Smooth muscle cell (in vitro differentiated cells): Measurements from ENCODE around the gene CFAP57. TPM values are rescaled to one million over a fixed set of nuclear protein-coding genes. Genes with fewer than 3 reads are reported as not detected.

ENCODE experiments used
- DNase-seq: peaks from one replicate; lab custom pipeline; 2025; ENCODE audit not compliant: unreplicated experiment; lab: John Stamatoyannopoulos, UW
- H2AFZ ChIP-seq: fragments of 200-600 bp; sonication (generic); 2 replicates; pipeline ENCODE4 v1.6.0; 2016; ENCODE audit warnings: antibody characterized with exemption, low read depth, mild to moderate bottlenecking
- H3F3A ChIP-seq: fragments of 200-600 bp; sonication (generic); 2 replicates; pipeline ENCODE4 v1.6.0; 2017; ENCODE audit warnings: antibody characterized with exemption, low read depth
- H3K27ac ChIP-seq: fragments of 200-600 bp; sonication (generic); 2 replicates; pipeline ENCODE4 v1.5.1; 2016; ENCODE audit warnings: low read depth, mild to moderate bottlenecking
- H3K27me3 ChIP-seq: fragments of 200-600 bp; sonication (generic); 2 replicates; pipeline ENCODE4 v1.6.1; 2016; ENCODE audit warnings: low read depth, mild to moderate bottlenecking
- H3K36me3 ChIP-seq: fragments of 200-600 bp; sonication (generic); 2 replicates; pipeline ENCODE4 v1.5.1; 2016; ENCODE audit warnings: low read depth
- H3K4me1 ChIP-seq: fragments of 200-600 bp; sonication (generic); 2 replicates; pipeline ENCODE4 v1.5.1; 2016; ENCODE audit warnings: low read depth
- H3K4me2 ChIP-seq: fragments of 200-600 bp; sonication (generic); 2 replicates; pipeline ENCODE4 v1.6.0; 2016; ENCODE audit warnings: mild to moderate bottlenecking
- H3K4me3 ChIP-seq: fragments of 200-600 bp; sonication (generic); 2 replicates; pipeline ENCODE4 v1.5.1; 2016; ENCODE audit warnings: mild to moderate bottlenecking
- H3K79me2 ChIP-seq: fragments of 200-600 bp; sonication (generic); 2 replicates; pipeline ENCODE4 v1.6.0; 2016; ENCODE audit warnings: low read depth, mild to moderate bottlenecking
- H3K9ac ChIP-seq: fragments of 200-600 bp; sonication (generic); 2 replicates; pipeline ENCODE4 v1.6.0; 2016; ENCODE audit warnings: low read depth
- H3K9me3 ChIP-seq: fragments of 200-600 bp; sonication (generic); replicated peaks from 2 replicates; pipeline ENCODE4 v1.5.1; 2016; ENCODE audit warnings: low read depth
- H4K20me1 ChIP-seq: fragments of 200-600 bp; sonication (generic); 2 replicates; pipeline ENCODE4 v1.6.0; 2016; ENCODE audit warnings: low read depth
- WGBS: methylation state at CpG from one replicate; pipeline ENCODE4 v1.1.7; 2016; ENCODE audit warnings: low lambda C conversion rate; 5-methylcytosine and 5-hydroxymethylcytosine counted together
- polyA plus RNA-seq: library from polyadenylated mRNA; unstranded; fragments of >200 nt; fragmentation: Nextera tagmentation; extraction: Ambion mirVana; gene quantifications from 2 replicates; pipeline ENCODE4 v1.2.1, GENCODE V29; 2016
- total RNA-seq: library from RNA; depleted of rRNA; stranded (reverse); fragments of >200 nt; gene quantifications from 2 replicates; pipeline ENCODE4 v1.2.3, GENCODE V29; 2014
- TF ChIP-seq, protein P1 (sequence below): fragments of 200-600 bp; sonication (generic); IDR thresholded peaks from 2 replicates; pipeline ENCODE4 v1.5.1; 2017; ENCODE audit warnings: borderline replicate concordance, mild to moderate bottlenecking, antibody characterized with exemption; ENCODE audit not compliant: insufficient read depth, poor library complexity, severe bottlenecking

The CFAP57 gene
- total and polyA plus RNA-seq, 2 experiments from 2014 or later: 0.22 TPM; not detected in 1

- Histone ChIP-seq H3K4me2 (no peak within 1 kb of the TSS), H3K27ac (no peak within 1 kb of the TSS), H3K9me3 (no peaks in the 10 kb centered on the region), H4K20me1 (no peaks in the 10 kb centered on the region), H2AFZ (no peak within 1 kb of the TSS), H3F3A (no peaks in the 10 kb centered on the region), H3K4me1 (peaks cover 8% of the 10 kb centered on the region), H3K36me3 (no peaks in the 10 kb centered on the region), H3K9ac (no peak within 1 kb of the TSS), H3K27me3 (no peaks in the 10 kb centered on the region), H3K79me2 (no peaks in the 10 kb centered on the region), H3K4me3 (no peak within 1 kb of the TSS)
- TF ChIP-seq, protein P1, sequence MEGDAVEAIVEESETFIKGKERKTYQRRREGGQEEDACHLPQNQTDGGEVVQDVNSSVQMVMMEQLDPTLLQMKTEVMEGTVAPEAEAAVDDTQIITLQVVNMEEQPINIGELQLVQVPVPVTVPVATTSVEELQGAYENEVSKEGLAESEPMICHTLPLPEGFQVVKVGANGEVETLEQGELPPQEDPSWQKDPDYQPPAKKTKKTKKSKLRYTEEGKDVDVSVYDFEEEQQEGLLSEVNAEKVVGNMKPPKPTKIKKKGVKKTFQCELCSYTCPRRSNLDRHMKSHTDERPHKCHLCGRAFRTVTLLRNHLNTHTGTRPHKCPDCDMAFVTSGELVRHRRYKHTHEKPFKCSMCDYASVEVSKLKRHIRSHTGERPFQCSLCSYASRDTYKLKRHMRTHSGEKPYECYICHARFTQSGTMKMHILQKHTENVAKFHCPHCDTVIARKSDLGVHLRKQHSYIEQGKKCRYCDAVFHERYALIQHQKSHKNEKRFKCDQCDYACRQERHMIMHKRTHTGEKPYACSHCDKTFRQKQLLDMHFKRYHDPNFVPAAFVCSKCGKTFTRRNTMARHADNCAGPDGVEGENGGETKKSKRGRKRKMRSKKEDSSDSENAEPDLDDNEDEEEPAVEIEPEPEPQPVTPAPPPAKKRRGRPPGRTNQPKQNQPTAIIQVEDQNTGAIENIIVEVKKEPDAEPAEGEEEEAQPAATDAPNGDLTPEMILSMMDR: no peak
- DNase-seq: no peak
- WGBS: 90% methylated on average over 10 of the region's 10 CpGs
Observed at GRCh38 chr1:43300378-43301094, 128.4 kb downstream of the CFAP57 start, which contains the start of gene TIE1. TSS of gene TIE1 (plus strand) at chr1:43300982. CDS start at chr1:43301072, 90 bp downstream.

GRCh38 chr1:43302201-43302600 is 130.1 kb downstream of the CFAP57 start:
- H4K20me1 ChIP-seq: no peaks in the 10 kb centered on the region
- H3F3A ChIP-seq: no peaks in the 10 kb centered on the region
- 64% methylated on average over 1 of the region's 1 CpG for WGBS
- no peaks in the 10 kb centered on the region for H3K79me2 ChIP-seq
- no peaks in the 10 kb centered on the region for H3K27me3 ChIP-seq
- H3K27ac ChIP-seq: no peak overlapping the region
- H3K4me3 ChIP-seq: no peak overlapping the region
- no peaks in the 10 kb centered on the region for H3K4me1 ChIP-seq
- no peaks in the 10 kb centered on the region for H3K36me3 ChIP-seq
- TF ChIP-seq, protein P1: no peak
- no peaks in the 10 kb centered on the region for H3K9me3 ChIP-seq
- no peak overlapping the region for H2AFZ ChIP-seq
- no peak overlapping the region for H3K9ac ChIP-seq
- no peak for DNase-seq
- no peak overlapping the region for H3K4me2 ChIP-seq

DNA sequence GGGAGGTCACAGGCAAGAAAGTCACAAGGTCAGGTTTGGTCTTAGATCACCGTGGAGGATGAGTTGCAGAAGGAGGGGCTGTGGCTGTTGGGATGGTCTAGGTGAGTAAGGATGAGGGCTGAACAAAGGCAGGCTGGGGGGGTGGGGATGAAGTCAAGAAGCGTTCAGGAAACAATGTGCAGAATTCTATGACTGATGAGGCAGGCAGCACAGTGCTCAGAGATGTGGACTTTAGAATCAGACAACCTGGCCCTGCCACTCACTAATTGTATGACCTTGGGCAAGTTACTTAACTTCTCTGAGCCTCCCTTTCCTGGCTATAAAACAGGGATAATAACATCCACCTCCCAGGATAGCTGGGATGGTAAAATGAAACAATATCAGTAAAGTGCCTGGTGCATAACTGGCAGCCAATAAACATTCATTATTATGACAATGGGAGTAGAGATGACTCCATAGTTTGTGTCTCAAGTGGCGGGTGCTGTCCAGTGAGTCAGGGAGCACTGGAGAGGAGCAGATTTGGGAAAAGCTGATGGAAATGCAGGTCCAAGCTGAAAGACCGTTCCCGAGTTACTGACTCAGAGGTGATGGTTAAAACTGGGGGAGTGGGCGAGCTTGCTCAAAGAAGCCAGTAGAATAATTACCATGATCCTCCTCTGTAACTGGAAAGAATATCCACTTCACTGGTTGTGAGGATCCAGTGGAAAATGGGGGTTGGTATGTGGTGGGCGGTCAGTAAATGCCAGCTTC is 130.8 kb downstream of the CFAP57 start:
- Histone ChIP-seq H4K20me1 (no peaks in the 10 kb centered on the region), H3K27ac (no peak overlapping the region), H3K4me3 (no peak overlapping the region), H2AFZ (no peak overlapping the region), H3K4me2 (no peak overlapping the region), H3K27me3 (no peaks in the 10 kb centered on the region), H3K9ac (no peak overlapping the region), H3K79me2 (no peaks in the 10 kb centered on the region), H3K9me3 (no peaks in the 10 kb centered on the region), H3K4me1 (no peaks in the 10 kb centered on the region), H3F3A (no peaks in the 10 kb centered on the region), H3K36me3 (no peaks in the 10 kb centered on the region)
- TF ChIP-seq, protein P1: no peak
- DNase-seq: no peak
- 48% methylated on average over 7 of the region's 7 CpGs for WGBS
